ENCODE measurements around the gene GXYLT2. TPM values are rescaled to one million over a fixed set of nuclear protein-coding genes. Genes with fewer than 3 reads are reported as not detected.

The GXYLT2 gene
- total and polyA plus RNA-seq, 2 donors (not counting 1 experiment from before 2014, with no cell fraction given) = 6.6 to 25.9 TPM

- DNase-seq (ENCODE audit: low read depth in 2 of 2) = no peak
- Histone ChIP-seq H3K27ac (ENCODE audit: insufficient read depth, low read length) (no peak overlapping the region), H3K9ac (ENCODE audit: insufficient read depth, low read length) (no peak overlapping the region), H4K20me1 (ENCODE audit: control insufficient read depth, extremely low read depth, insufficient read depth, low read length) (no peaks in the 10 kb centered on the region), H3K9me3 (ENCODE audit: control insufficient read depth, insufficient read depth, low read depth, low read length) (no peaks in the 10 kb centered on the region), H3K36me3 (ENCODE audit: control insufficient read depth, insufficient read depth, low read length) (no peaks in the 10 kb centered on the region), H2AFZ (ENCODE audit: low read length) (no peak overlapping the region), H3K4me1 (ENCODE audit: control insufficient read depth, extremely low read depth, insufficient read depth, low read length) (no peaks in the 10 kb centered on the region), H3K27me3 (ENCODE audit: control insufficient read depth, insufficient read depth, low read length) (no peaks in the 10 kb centered on the region), H3K4me2 (ENCODE audit: extremely low read depth, insufficient read depth, low read length) (no peak overlapping the region), H3K4me3 (replicated peaks in 1 of 4; ENCODE audit: control extremely low read depth in 1 of 4, insufficient read depth in 1 of 4, low read depth in 3 of 4, low read length in 4 of 4) (no peak overlapping the region), H3K79me2 (ENCODE audit: control insufficient read depth, insufficient read depth, low read length) (no peaks in the 10 kb centered on the region)
- TF ChIP-seq EZH2 (IDR thresholded peaks at IDR 0.05; ENCODE audit: low read length, missing control alignments) = no peak
- no peak for TF ChIP-seq CTCF (conservative IDR thresholded peaks at IDR 0.05 in 1 of 2, IDR thresholded peaks at IDR 0.05 in 1 of 2; ENCODE audit: low read depth in 1 of 2, low read length in 2 of 2)
Observed at GRCh38 chr3:72974956-72975355, 87.1 kb downstream of the GXYLT2 start.

- Histone ChIP-seq H3K9ac (ENCODE audit: insufficient read depth, low read length) (no peak overlapping the region), H3K4me2 (ENCODE audit: extremely low read depth, insufficient read depth, low read length) (no peak overlapping the region), H2AFZ (ENCODE audit: low read length) (no peak overlapping the region), H3K36me3 (ENCODE audit: control insufficient read depth, insufficient read depth, low read length) (no peaks in the 10 kb centered on the region), H3K9me3 (ENCODE audit: control insufficient read depth, insufficient read depth, low read depth, low read length) (no peaks in the 10 kb centered on the region), H4K20me1 (ENCODE audit: control insufficient read depth, extremely low read depth, insufficient read depth, low read length) (no peaks in the 10 kb centered on the region), H3K79me2 (ENCODE audit: control insufficient read depth, insufficient read depth, low read length) (no peaks in the 10 kb centered on the region), H3K27ac (ENCODE audit: insufficient read depth, low read length) (no peak overlapping the region), H3K4me3 (replicated peaks in 1 of 4; ENCODE audit: control extremely low read depth in 1 of 4, insufficient read depth in 1 of 4, low read depth in 3 of 4, low read length in 4 of 4) (no peak overlapping the region), H3K27me3 (ENCODE audit: control insufficient read depth, insufficient read depth, low read length) (no peaks in the 10 kb centered on the region), H3K4me1 (ENCODE audit: control insufficient read depth, extremely low read depth, insufficient read depth, low read length) (no peaks in the 10 kb centered on the region)
- TF ChIP-seq EZH2 (IDR thresholded peaks at IDR 0.05; ENCODE audit: low read length, missing control alignments) (no peak), CTCF (conservative IDR thresholded peaks at IDR 0.05 in 1 of 2, IDR thresholded peaks at IDR 0.05 in 1 of 2; ENCODE audit: low read depth in 1 of 2, low read length in 2 of 2) (no peak)
- DNase-seq (ENCODE audit: low read depth in 2 of 2) = peak; percentile 23 to 25
Observed at GRCh38 chr3:72976281-72976741, 88.5 kb downstream of the GXYLT2 start.

GRCh38 chr3:72977060-72977808 lies 89.4 kb downstream of the GXYLT2 start:
- H3K4me3 ChIP-seq (replicated peaks in 1 of 4; ENCODE audit: control extremely low read depth in 1 of 4, insufficient read depth in 1 of 4, low read depth in 3 of 4, low read length in 4 of 4) = no peak overlapping the region
- no peaks in the 10 kb centered on the region for H3K36me3 ChIP-seq (ENCODE audit: control insufficient read depth, insufficient read depth, low read length)
- TF ChIP-seq CTCF (conservative IDR thresholded peaks at IDR 0.05 in 1 of 2, IDR thresholded peaks at IDR 0.05 in 1 of 2; ENCODE audit: low read depth in 1 of 2, low read length in 2 of 2) (peak in 1 of 2 donors; percentile 4), EZH2 (IDR thresholded peaks at IDR 0.05; ENCODE audit: low read length, missing control alignments) (no peak)
- H3K27ac ChIP-seq (ENCODE audit: insufficient read depth, low read length) = no peak overlapping the region
- H3K9ac ChIP-seq (ENCODE audit: insufficient read depth, low read length) = no peak overlapping the region
- H3K4me2 ChIP-seq (ENCODE audit: extremely low read depth, insufficient read depth, low read length) = no peak overlapping the region
- H3K79me2 ChIP-seq (ENCODE audit: control insufficient read depth, insufficient read depth, low read length) = no peaks in the 10 kb centered on the region
- H4K20me1 ChIP-seq (ENCODE audit: control insufficient read depth, extremely low read depth, insufficient read depth, low read length) = no peaks in the 10 kb centered on the region
- no peaks in the 10 kb centered on the region for H3K4me1 ChIP-seq (ENCODE audit: control insufficient read depth, extremely low read depth, insufficient read depth, low read length)
- peak; percentile 23 to 43 for DNase-seq (ENCODE audit: low read depth in 2 of 2)
- no peaks in the 10 kb centered on the region for H3K9me3 ChIP-seq (ENCODE audit: control insufficient read depth, insufficient read depth, low read depth, low read length)
- H2AFZ ChIP-seq (ENCODE audit: low read length) = no peak overlapping the region
- H3K27me3 ChIP-seq (ENCODE audit: control insufficient read depth, insufficient read depth, low read length) = no peaks in the 10 kb centered on the region
